PC-3 (cell line): ENCODE measurements around the gene CNTNAP2.

Experiments used
- EZH2 ChIP-seq: fragments of 300-600 bp; sonication (generic); IDR thresholded peaks from one replicate; pipeline ENCODE4 v1.6.1; 2017; ENCODE audit warnings: antibody characterized with exemption, mild to moderate bottlenecking, low read length; ENCODE audit not compliant: unreplicated experiment
- TF ChIP-seq, protein P1 (sequence below): fragments of 300-600 bp; sonication (generic); conservative IDR thresholded peaks from 2 replicates; pipeline ENCODE4 v1.5.1; 2017; ENCODE audit warnings: antibody characterized with exemption, low read depth, mild to moderate bottlenecking, low read length

DNA sequence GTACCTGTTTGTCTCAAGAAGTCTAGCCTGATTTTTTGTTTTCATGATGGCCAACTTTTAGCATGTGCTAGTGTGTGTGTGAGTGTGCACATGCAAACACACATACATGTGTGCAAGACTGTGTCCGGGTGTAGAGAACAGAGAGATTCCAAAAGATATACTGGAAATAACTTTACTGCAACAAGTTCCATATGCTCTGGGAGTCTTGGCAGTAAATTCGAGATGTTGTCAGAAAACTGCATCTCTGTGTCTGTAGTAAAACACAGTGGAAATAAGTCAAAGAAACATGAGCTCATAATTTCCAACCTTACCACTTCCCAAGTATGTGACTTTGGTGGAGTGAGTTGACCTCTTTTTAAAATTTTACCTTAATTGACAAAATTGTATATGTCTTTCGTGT, 1523.2 kb downstream of the CNTNAP2 start:
- TF ChIP-seq, protein P1, sequence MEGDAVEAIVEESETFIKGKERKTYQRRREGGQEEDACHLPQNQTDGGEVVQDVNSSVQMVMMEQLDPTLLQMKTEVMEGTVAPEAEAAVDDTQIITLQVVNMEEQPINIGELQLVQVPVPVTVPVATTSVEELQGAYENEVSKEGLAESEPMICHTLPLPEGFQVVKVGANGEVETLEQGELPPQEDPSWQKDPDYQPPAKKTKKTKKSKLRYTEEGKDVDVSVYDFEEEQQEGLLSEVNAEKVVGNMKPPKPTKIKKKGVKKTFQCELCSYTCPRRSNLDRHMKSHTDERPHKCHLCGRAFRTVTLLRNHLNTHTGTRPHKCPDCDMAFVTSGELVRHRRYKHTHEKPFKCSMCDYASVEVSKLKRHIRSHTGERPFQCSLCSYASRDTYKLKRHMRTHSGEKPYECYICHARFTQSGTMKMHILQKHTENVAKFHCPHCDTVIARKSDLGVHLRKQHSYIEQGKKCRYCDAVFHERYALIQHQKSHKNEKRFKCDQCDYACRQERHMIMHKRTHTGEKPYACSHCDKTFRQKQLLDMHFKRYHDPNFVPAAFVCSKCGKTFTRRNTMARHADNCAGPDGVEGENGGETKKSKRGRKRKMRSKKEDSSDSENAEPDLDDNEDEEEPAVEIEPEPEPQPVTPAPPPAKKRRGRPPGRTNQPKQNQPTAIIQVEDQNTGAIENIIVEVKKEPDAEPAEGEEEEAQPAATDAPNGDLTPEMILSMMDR, result no peak
- TF ChIP-seq EZH2, result no peak
